H1 (cell line): Measurements from ENCODE around the gene C20orf173.

ENCODE experiments used
- EP300 ChIP-seq, 2 experiments: IDR thresholded peaks; 1 replicate in 1 of 2; 2 replicates in 1 of 2; pipeline ENCODE4 v1.6.1; 2011 to 2012; ENCODE audit warnings: low read depth in 2 of 2, low read length in 2 of 2, mild to moderate bottlenecking in 2 of 2, borderline replicate concordance in 1 of 2, inconsistent platforms in 1 of 2, moderate library complexity in 1 of 2
- NRF1 ChIP-seq: IDR thresholded peaks from 2 replicates; pipeline ENCODE4 v1.6.1; 2011; ENCODE audit warnings: mild to moderate bottlenecking, low read depth, low read length, improper control_type of control experiment
- POLR2AphosphoS5 ChIP-seq: IDR thresholded peaks from 2 replicates; pipeline ENCODE4 v1.6.1; 2011; ENCODE audit warnings: low read depth, low read length
- POU5F1 ChIP-seq: IDR thresholded peaks from 2 replicates; pipeline ENCODE4 v1.6.1; 2011; ENCODE audit warnings: low read depth, mild to moderate bottlenecking, low read length, moderate library complexity
- TAF1 ChIP-seq: IDR thresholded peaks from 2 replicates; pipeline ENCODE4 v1.6.1; 2011; ENCODE audit warnings: mild to moderate bottlenecking, low read depth, low read length

- TF ChIP-seq TAF1 (no peak), POLR2AphosphoS5 (no peak), NRF1 (no peak), EP300 (IDR thresholded peaks at IDR 0.05; ENCODE audit: borderline replicate concordance in 1 of 2, low read depth in 2 of 2, low read length in 2 of 2) (no peak), POU5F1 (no peak)
Observed at GRCh38 chr20:35503841-35504561, 25.5 kb downstream of the C20orf173 start.
